Measurements from ENCODE around the gene WDR7. TPM values are rescaled to one million over a fixed set of nuclear protein-coding genes. Genes with fewer than 3 reads are reported as not detected.

The WDR7 gene
- total and polyA plus RNA-seq, 10 of the 15 experiments (the other 5 are each of a cell fraction or from before 2014, with no cell fraction given): 2.8 to 16.5 (median 11.7) TPM

DNA sequence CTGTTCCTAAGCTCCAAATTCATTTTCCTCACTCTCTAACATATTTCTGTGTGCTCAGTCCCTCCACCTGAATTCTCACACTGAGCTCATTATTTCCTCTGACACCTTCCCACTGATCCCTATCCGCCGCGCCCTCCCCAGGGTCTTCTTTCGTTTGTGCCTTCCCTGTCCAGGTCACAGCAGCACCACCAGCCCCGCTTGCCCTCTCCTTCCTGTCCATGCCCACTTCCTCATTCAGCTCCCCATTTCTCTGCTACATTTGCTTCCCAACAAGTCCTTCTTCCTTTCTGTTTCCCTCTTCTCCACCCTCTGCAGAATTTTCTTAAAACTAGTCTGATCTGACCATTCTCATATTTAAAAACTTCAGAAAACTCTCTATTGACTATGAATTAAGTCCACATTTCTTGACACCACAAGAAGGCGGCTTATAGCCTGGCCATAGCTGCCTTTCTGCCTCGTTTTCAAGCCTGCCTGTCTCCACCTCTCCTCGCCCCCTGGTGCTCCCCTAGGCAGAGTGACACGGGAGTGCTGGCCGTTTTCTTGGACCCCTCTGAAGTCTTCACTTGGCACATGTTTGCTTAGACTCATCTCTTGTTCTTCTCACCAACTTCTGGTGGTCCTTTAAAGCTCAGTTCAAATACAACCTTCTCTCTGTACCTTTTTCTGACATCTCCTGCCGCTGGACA, 357.0 kb downstream of the WDR7 start:
- no peak overlapping the region for H3K9ac ChIP-seq (ENCODE audit: control insufficient read depth, insufficient read depth, low read length)
- no peaks in the 10 kb centered on the region for H4K20me1 ChIP-seq (ENCODE audit: control insufficient read depth, insufficient read depth)
- DNase-seq (ENCODE audit: low read depth, low spot score) (no peak), FAIRE-seq (no peak), ATAC-seq (no peak)
- H3K9me3 ChIP-seq (replicated peaks; ENCODE audit: control insufficient read depth, insufficient read depth, low read length): no peaks in the 10 kb centered on the region
- H2AFZ ChIP-seq (ENCODE audit: control insufficient read depth, low read depth, low read length): no peak overlapping the region
- no TSS peak for BruUV-seq (replicated peaks)
- H3K79me2 ChIP-seq (ENCODE audit: control insufficient read depth, insufficient read depth, low read length): no peaks in the 10 kb centered on the region
- ChIA-PET SMC1A (ENCODE audit: uncharacterized antibody, unreplicated experiment) (interaction anchor here (1.2 to 1.7 kb wide), 3 partner anchors 12 to 22 kb away, joined by 4 to 7 read pairs (median 6); no protein-coding TSS in a partner anchor), RAD21 (ENCODE audit: unreplicated experiment) (interaction anchor here (0.9 kb wide), 3 partner anchors 11 to 22 kb away, joined by 3 read pairs; no protein-coding TSS in a partner anchor), POLR2A (interaction anchor here (0.6 kb wide), 2 partner anchors 12 to 106 kb away, joined by 3 to 4 read pairs; no protein-coding TSS in a partner anchor), CTCF (interaction anchor here (1.2 kb wide), 1 partner anchor 11 kb away, joined by 8 read pairs; no protein-coding TSS in a partner anchor)
- TF ChIP-seq IRF4 (IDR thresholded peaks at IDR 0.05; ENCODE audit: low read depth, low read length) (no peak), NBN (IDR thresholded peaks at IDR 0.05) (no peak), TCF12 (IDR thresholded peaks at IDR 0.05; ENCODE audit: low read depth, low read length) (no peak), POLR2AphosphoS5 (IDR thresholded peaks at IDR 0.05; ENCODE audit: low read length) (no peak), SUZ12 (IDR thresholded peaks at IDR 0.05; ENCODE audit: unreplicated experiment) (no peak), SP1 (IDR thresholded peaks at IDR 0.05; ENCODE audit: low read depth, low read length) (no peak), TCF3 (IDR thresholded peaks at IDR 0.05; ENCODE audit: borderline replicate concordance, insufficient read depth, low read depth, low read length) (no peak), CREM (IDR thresholded peaks at IDR 0.05; ENCODE audit: low read depth) (no peak), NFIC (IDR thresholded peaks at IDR 0.05; ENCODE audit: low read depth, low read length) (no peak), RBBP5 (conservative IDR thresholded peaks at IDR 0.05) (no peak), YY1 (IDR thresholded peaks at IDR 0.05; ENCODE audit: low read depth, low read length) (no peak), EZH2 (IDR thresholded peaks at IDR 0.05; ENCODE audit: borderline replicate concordance, control insufficient read depth, low read depth, low read length) (no peak), MTA3 (IDR thresholded peaks at IDR 0.05; ENCODE audit: borderline replicate concordance, low read length) (no peak), MTA2 (IDR thresholded peaks at IDR 0.05; ENCODE audit: low read depth) (no peak), ZSCAN29 (IDR thresholded peaks at IDR 0.05) (no peak)
- TF ChIP-seq, protein P1, sequence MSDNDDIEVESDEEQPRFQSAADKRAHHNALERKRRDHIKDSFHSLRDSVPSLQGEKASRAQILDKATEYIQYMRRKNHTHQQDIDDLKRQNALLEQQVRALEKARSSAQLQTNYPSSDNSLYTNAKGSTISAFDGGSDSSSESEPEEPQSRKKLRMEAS (IDR thresholded peaks at IDR 0.05; ENCODE audit: low read depth, low read length): no peak
- H3K36me3 ChIP-seq (ENCODE audit: control insufficient read depth in 2 of 2, insufficient read depth in 2 of 2, low read length in 1 of 2): no peaks in the 10 kb centered on the region
- no peaks in the 10 kb centered on the region for H3K27me3 ChIP-seq (replicated peaks in 1 of 2; ENCODE audit: control insufficient read depth in 2 of 2, insufficient read depth in 2 of 2, low read length in 1 of 2)
- H3K27ac ChIP-seq (ENCODE audit: control insufficient read depth, insufficient read depth): no peak overlapping the region
- H3K4me1 ChIP-seq (ENCODE audit: control insufficient read depth, insufficient read depth, low read length): peaks cover 16% of the 10 kb centered on the region
- no peak overlapping the region for H3K4me3 ChIP-seq
- WGBS (ENCODE audit: insufficient coverage, insufficient replicate concordance, low lambda C conversion rate, missing lambda C conversion rate): 86% methylated on average over 11 of the region's 11 CpGs
- in situ Hi-C loops (cut with MboI) (no loop called here), intact Hi-C loops (cut with micrococcal nuclease; ENCODE audit: unreplicated experiment) (no loop called here)
- H3K4me2 ChIP-seq (ENCODE audit: control insufficient read depth, insufficient read depth): no peak overlapping the region
